HEK293 (cell line): Measurements from ENCODE around the gene RAB11B.
A peak's percentile ranks its signal among the peaks of the same experiment; 100 is the strongest.

Experiments
- CTCF ChIA-PET: fragments of 350-600 bp; formaldehyde crosslinking; extraction: SDS; loops from one replicate; lab custom pipeline; 2021; ENCODE audit warnings: antibody characterized with exemption; lab: Yijun Ruan, JAX
- POLR2A ChIA-PET: fragments of 300-600 bp; formaldehyde crosslinking; extraction: SDS; loops from one replicate; lab custom pipeline; 2020; ENCODE audit warnings: antibody characterized with exemption, inconsistent platforms; lab: Yijun Ruan, JAX
- H3K27ac ChIP-seq: fragments of 200-500 bp; sonication (Bioruptor generic); 2 replicates; pipeline ENCODE4 v1.5.1; 2014; ENCODE audit warnings: low read depth, low read length, control low read depth, inconsistent platforms; ENCODE audit errors: extremely low read depth
- H3K36me3 ChIP-seq, 2 experiments: fragments of 200-500 bp in 1 of 2; sonication (Bioruptor generic) in 1 of 2; 1 replicate in 1 of 2; 2 replicates in 1 of 2; pipeline ENCODE4 v1.5.1; 2014 to 2017; ENCODE audit warnings: inconsistent platforms in 2 of 2, low read length in 2 of 2; ENCODE audit not compliant: control insufficient read depth in 2 of 2, insufficient read depth in 1 of 2
- H3K4me1 ChIP-seq: fragments of 200-500 bp; sonication (Bioruptor generic); 2 replicates; pipeline ENCODE4 v1.5.1; 2014; ENCODE audit warnings: mild to moderate bottlenecking, low read length, inconsistent platforms; ENCODE audit not compliant: control insufficient read depth, insufficient read depth
- H3K4me3 ChIP-seq: 2 replicates; pipeline ENCODE4 v1.5.1; 2011; ENCODE audit warnings: low read depth, mild to moderate bottlenecking, control low read depth, low read length, moderate library complexity
- H3K9me3 ChIP-seq: fragments of 200-500 bp; sonication (Bioruptor generic); 2 replicates; pipeline ENCODE4 v1.5.1; 2014; ENCODE audit warnings: low read depth, low read length, inconsistent platforms; ENCODE audit not compliant: control insufficient read depth, insufficient read depth
- BCL11B ChIP-seq: fragments of 450-650 bp; formaldehyde crosslinking; IDR thresholded peaks from 2 replicates; pipeline ENCODE4 v1.5.1; 2016; ENCODE audit warnings: low read depth, missing biosample characterization, missing genetic modification characterization
- GLIS1 ChIP-seq: fragments of 450-650 bp; formaldehyde crosslinking; IDR thresholded peaks from 2 replicates; pipeline ENCODE4 v1.5.1; 2016; ENCODE audit warnings: missing biosample characterization, missing genetic modification characterization
- IKZF3 ChIP-seq: fragments of 450-650 bp; IDR thresholded peaks from 2 replicates; pipeline ENCODE4 v1.5.0; 2018; ENCODE audit warnings: missing biosample characterization, mild to moderate bottlenecking, missing genetic modification characterization, moderate library complexity
- KLF1 ChIP-seq: fragments of 450-650 bp; formaldehyde crosslinking; IDR thresholded peaks from 2 replicates; pipeline ENCODE4 v1.5.1; 2016; ENCODE audit warnings: missing biosample characterization, missing genetic modification characterization
- KLF10 ChIP-seq: fragments of 450-650 bp; IDR thresholded peaks from 2 replicates; pipeline ENCODE4 v1.5.1; 2018; ENCODE audit warnings: missing biosample characterization, mild to moderate bottlenecking, missing genetic modification characterization
- SCRT1 ChIP-seq: fragments of 450-650 bp; formaldehyde crosslinking; IDR thresholded peaks from 2 replicates; pipeline ENCODE4 v1.5.1; 2016; ENCODE audit warnings: missing biosample characterization, missing genetic modification characterization, borderline replicate concordance
- SCRT2 ChIP-seq: fragments of 450-650 bp; formaldehyde crosslinking; IDR thresholded peaks from 2 replicates; pipeline ENCODE4 v1.5.1; 2016; ENCODE audit warnings: missing biosample characterization, missing genetic modification characterization
- SP3 ChIP-seq: fragments of 450-650 bp; formaldehyde crosslinking; IDR thresholded peaks from 2 replicates; pipeline ENCODE4 v1.5.1; 2016; ENCODE audit warnings: missing biosample characterization, missing genetic modification characterization
- TCF7L2 ChIP-seq: IDR thresholded peaks from 2 replicates; pipeline ENCODE4 v1.6.1; 2011; ENCODE audit warnings: low read depth, mild to moderate bottlenecking, inconsistent platforms, low read length, moderate library complexity, borderline replicate concordance
- ZIC2 ChIP-seq: fragments of 450-650 bp; formaldehyde crosslinking; IDR thresholded peaks from 2 replicates; pipeline ENCODE4 v1.5.1; 2016; ENCODE audit warnings: missing biosample characterization, missing genetic modification characterization
- ZNF174 ChIP-seq: fragments of 450-650 bp; formaldehyde crosslinking; IDR thresholded peaks from 2 replicates; pipeline ENCODE4 v1.5.0; 2017; ENCODE audit warnings: missing biosample characterization, mild to moderate bottlenecking, missing genetic modification characterization
- ZNF214 ChIP-seq: fragments of 450-650 bp; formaldehyde crosslinking; IDR thresholded peaks from 2 replicates; pipeline ENCODE4 v1.5.1; 2017; ENCODE audit warnings: missing biosample characterization, mild to moderate bottlenecking, missing genetic modification characterization, borderline replicate concordance
- ZNF311 ChIP-seq: fragments of 450-650 bp; formaldehyde crosslinking; IDR thresholded peaks from 2 replicates; pipeline ENCODE4 v1.5.1; 2017; ENCODE audit warnings: missing biosample characterization, missing genetic modification characterization, borderline replicate concordance
- ZNF354C ChIP-seq: fragments of 450-650 bp; formaldehyde crosslinking; IDR thresholded peaks from 2 replicates; pipeline ENCODE4 v1.5.1; 2016; ENCODE audit warnings: missing biosample characterization, missing genetic modification characterization, low read depth, borderline replicate concordance
- ZNF366 ChIP-seq: fragments of 450-650 bp; formaldehyde crosslinking; conservative IDR thresholded peaks from 2 replicates; pipeline ENCODE4 v1.5.1; 2016; ENCODE audit warnings: missing biosample characterization, missing genetic modification characterization
- ZNF555 ChIP-seq: fragments of 450-650 bp; formaldehyde crosslinking; conservative IDR thresholded peaks from 2 replicates; pipeline ENCODE4 v1.5.1; 2017; ENCODE audit warnings: missing biosample characterization, mild to moderate bottlenecking, missing genetic modification characterization, inconsistent platforms
- ZNF610 ChIP-seq: fragments of 450-650 bp; formaldehyde crosslinking; IDR thresholded peaks from 2 replicates; pipeline ENCODE4 v1.5.1; 2016; ENCODE audit warnings: missing biosample characterization, missing genetic modification characterization, borderline replicate concordance
- ZNF664 ChIP-seq: fragments of 450-650 bp; formaldehyde crosslinking; IDR thresholded peaks from 2 replicates; pipeline ENCODE4 v1.5.1; 2016; ENCODE audit warnings: missing biosample characterization, missing genetic modification characterization
- ZNF791 ChIP-seq: fragments of 450-650 bp; formaldehyde crosslinking; IDR thresholded peaks from 2 replicates; pipeline ENCODE4 v1.5.1; 2016; ENCODE audit warnings: missing biosample characterization, missing genetic modification characterization
- ZNF830 ChIP-seq: fragments of 450-650 bp; IDR thresholded peaks from 2 replicates; pipeline ENCODE4 v1.5.0; 2018; ENCODE audit warnings: missing biosample characterization, missing genetic modification characterization, low read depth, mild to moderate bottlenecking, moderate library complexity
- ZXDB ChIP-seq: fragments of 450-650 bp; formaldehyde crosslinking; IDR thresholded peaks from 2 replicates; pipeline ENCODE4 v1.5.1; 2016; ENCODE audit warnings: missing biosample characterization, missing genetic modification characterization
- TF ChIP-seq, protein P1 (sequence below): fragments of 450-650 bp; formaldehyde crosslinking; IDR thresholded peaks from 2 replicates; pipeline ENCODE4 v1.5.1; 2016; ENCODE audit warnings: missing biosample characterization, missing genetic modification characterization
- TF ChIP-seq, protein P2 (sequence below): fragments of 450-650 bp; formaldehyde crosslinking; IDR thresholded peaks from 2 replicates; pipeline ENCODE4 v1.5.1; 2016; ENCODE audit warnings: missing biosample characterization, missing genetic modification characterization, borderline replicate concordance
- TF ChIP-seq, protein P3 (sequence below): fragments of 450-650 bp; formaldehyde crosslinking; IDR thresholded peaks from 2 replicates; pipeline ENCODE4 v1.5.1; 2017; ENCODE audit warnings: missing biosample characterization, missing genetic modification characterization
- TF ChIP-seq, protein P4 (sequence below): fragments of 450-650 bp; formaldehyde crosslinking; IDR thresholded peaks from 2 replicates; pipeline ENCODE4 v1.5.1; 2016; ENCODE audit warnings: missing biosample characterization, missing genetic modification characterization
- TF ChIP-seq, protein P5 (sequence below): fragments of 450-650 bp; formaldehyde crosslinking; IDR thresholded peaks from 2 replicates; pipeline ENCODE4 v1.5.1; 2016; ENCODE audit warnings: missing biosample characterization, missing genetic modification characterization
- TF ChIP-seq, protein P6 (sequence below): fragments of 450-650 bp; formaldehyde crosslinking; IDR thresholded peaks from 2 replicates; pipeline ENCODE4 v1.5.1; 2016; ENCODE audit warnings: missing biosample characterization, missing genetic modification characterization

Gene RAB11B

DNA sequence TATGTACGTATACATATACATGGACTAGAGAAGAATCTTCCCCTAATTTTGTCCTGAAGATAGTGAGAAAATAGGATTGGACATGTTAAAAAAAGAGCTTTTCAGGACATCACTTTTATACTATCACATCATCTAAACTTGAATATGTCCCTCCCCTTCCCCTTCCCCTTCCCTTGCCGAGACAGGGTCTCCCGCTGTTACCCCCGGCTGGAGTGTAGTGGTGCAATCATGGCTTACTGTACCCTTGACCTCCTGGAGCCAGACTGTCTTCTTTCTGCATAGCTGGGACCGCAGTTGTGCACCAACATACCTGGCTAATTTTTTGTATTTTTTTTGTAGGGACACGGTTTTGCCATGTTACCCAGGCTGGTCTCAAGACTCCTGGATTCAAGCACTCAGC, 61.2 kb downstream of the RAB11B start (continued):
- peak; percentile 26; the same call in 1 of the 2 replicates for TF ChIP-seq GLIS1 (tag by site-specific recombination)
- no peak for TF ChIP-seq KLF10
- TF ChIP-seq TCF7L2, result no peak
- TF ChIP-seq, protein P1, sequence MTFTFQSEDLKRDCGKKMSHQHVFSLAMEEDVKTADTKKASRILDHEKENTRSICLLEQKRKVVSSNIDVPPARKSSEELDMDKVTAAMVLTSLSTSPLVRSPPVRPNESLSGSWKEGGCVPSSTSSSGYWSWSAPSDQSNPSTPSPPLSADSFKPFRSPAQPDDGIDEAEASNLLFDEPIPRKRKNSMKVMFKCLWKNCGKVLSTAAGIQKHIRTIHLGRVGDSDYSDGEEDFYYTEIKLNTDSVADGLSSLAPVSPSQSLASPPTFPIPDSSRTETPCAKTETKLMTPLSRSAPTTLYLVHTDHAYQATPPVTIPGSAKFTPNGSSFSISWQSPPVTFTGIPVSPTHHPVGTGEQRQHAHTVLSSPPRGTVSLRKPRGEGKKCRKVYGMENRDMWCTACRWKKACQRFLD (tag by site-specific recombination), result no peak
- TF ChIP-seq, protein P2, sequence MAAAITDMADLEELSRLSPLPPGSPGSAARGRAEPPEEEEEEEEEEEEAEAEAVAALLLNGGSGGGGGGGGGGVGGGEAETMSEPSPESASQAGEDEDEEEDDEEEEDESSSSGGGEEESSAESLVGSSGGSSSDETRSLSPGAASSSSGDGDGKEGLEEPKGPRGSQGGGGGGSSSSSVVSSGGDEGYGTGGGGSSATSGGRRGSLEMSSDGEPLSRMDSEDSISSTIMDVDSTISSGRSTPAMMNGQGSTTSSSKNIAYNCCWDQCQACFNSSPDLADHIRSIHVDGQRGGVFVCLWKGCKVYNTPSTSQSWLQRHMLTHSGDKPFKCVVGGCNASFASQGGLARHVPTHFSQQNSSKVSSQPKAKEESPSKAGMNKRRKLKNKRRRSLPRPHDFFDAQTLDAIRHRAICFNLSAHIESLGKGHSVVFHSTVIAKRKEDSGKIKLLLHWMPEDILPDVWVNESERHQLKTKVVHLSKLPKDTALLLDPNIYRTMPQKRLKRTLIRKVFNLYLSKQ (tag by site-specific recombination), result no peak
- TF ChIP-seq, protein P3, sequence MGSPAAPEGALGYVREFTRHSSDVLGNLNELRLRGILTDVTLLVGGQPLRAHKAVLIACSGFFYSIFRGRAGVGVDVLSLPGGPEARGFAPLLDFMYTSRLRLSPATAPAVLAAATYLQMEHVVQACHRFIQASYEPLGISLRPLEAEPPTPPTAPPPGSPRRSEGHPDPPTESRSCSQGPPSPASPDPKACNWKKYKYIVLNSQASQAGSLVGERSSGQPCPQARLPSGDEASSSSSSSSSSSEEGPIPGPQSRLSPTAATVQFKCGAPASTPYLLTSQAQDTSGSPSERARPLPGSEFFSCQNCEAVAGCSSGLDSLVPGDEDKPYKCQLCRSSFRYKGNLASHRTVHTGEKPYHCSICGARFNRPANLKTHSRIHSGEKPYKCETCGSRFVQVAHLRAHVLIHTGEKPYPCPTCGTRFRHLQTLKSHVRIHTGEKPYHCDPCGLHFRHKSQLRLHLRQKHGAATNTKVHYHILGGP, result no peak
- peak; percentile 41; the same call in 1 of the 2 replicates for TF ChIP-seq IKZF3 (tag by site-specific recombination)
- peak; percentile 82 for TF ChIP-seq ZNF664
- TF ChIP-seq ZNF174 (tag by site-specific recombination), result no peak
- no peak for TF ChIP-seq SCRT1 (tag by site-specific recombination)
- TF ChIP-seq SP3, result no peak
- peak; percentile 84 for TF ChIP-seq ZIC2 (tag by site-specific recombination)
- TF ChIP-seq, protein P4, sequence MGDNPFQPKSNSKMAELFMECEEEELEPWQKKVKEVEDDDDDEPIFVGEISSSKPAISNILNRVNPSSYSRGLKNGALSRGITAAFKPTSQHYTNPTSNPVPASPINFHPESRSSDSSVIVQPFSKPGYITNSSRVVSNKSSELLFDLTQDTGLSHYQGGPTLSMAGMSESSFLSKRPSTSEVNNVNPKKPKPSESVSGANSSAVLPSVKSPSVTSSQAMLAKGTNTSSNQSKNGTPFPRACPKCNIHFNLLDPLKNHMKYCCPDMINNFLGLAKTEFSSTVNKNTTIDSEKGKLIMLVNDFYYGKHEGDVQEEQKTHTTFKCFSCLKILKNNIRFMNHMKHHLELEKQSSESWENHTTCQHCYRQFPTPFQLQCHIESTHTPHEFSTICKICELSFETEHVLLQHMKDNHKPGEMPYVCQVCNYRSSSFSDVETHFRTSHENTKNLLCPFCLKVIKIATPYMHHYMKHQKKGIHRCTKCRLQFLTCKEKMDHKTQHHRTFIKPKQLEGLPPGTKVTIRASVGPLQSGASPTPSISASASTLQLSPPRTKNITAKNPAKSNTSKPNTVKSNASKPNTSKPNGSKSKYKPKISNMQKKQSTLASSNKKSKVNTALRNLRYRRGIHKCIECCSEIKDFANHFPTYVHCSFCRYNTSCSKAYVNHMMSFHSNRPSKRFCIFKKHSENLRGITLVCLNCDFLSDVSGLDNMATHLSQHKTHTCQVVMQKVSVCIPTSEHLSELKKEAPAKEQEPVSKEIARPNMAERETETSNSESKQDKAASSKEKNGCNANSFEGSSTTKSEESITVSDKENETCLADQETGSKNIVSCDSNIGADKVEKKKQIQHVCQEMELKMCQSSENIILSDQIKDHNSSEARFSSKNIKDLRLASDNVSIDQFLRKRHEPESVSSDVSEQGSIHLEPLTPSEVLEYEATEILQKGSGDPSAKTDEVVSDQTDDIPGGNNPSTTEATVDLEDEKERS (tag by site-specific recombination), result no peak
- TF ChIP-seq ZNF214 (tag by site-specific recombination), result no peak

DNA sequence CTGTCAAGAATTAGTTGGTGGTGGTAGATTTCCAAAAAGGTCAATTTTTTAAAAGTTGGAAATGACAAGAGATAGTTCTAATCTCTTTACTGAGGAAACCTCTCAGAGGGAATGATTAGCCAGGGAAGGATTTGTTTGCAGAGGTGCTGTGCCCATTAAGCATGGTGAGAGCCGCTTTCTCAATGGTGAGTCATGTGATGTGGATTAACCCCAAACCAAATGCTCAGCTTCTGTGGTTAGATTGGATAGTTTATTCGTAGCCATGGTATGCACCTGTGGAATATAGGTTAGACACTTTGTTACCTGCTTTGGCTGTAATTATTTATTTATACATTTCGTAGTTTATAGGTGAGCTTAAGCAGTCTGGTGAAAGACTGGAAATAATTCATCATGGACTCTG, 61.7 kb downstream of the RAB11B start:
- Histone ChIP-seq H3K4me3 (no peak overlapping the region), H3K36me3 (peaks cover 23 to 58% of the 10 kb centered on the region in 2 experiments), H3K9me3 (no peaks in the 10 kb centered on the region), H3K27ac (peak overlapping the region; percentile 43; the same call in 1 of the 2 replicates), H3K4me1 (peaks cover 38% of the 10 kb centered on the region)
- POLR2A ChIA-PET, result interaction anchor here (1.8 to 2.0 kb wide), 2 partner anchors 10 to 62 kb away, joined by 5 to 8 read pairs; partner anchors contain the start of gene ZNF414
- CTCF ChIA-PET, result interaction anchor here (0.6 to 1.1 kb wide), 3 partner anchors 9 to 54 kb away, joined by 3 to 4 read pairs (median 3); no protein-coding TSS in a partner anchor
- no peak for TF ChIP-seq ZNF354C (tag by site-specific recombination)
- no peak for TF ChIP-seq ZNF791 (tag by site-specific recombination)
- no peak for TF ChIP-seq ZNF311
- TF ChIP-seq ZNF366 (tag by site-specific recombination), result peak; percentile 36; the same call in 1 of the 2 replicates
- TF ChIP-seq SCRT2 (tag by site-specific recombination), result peak; percentile 95
- TF ChIP-seq, protein P5, sequence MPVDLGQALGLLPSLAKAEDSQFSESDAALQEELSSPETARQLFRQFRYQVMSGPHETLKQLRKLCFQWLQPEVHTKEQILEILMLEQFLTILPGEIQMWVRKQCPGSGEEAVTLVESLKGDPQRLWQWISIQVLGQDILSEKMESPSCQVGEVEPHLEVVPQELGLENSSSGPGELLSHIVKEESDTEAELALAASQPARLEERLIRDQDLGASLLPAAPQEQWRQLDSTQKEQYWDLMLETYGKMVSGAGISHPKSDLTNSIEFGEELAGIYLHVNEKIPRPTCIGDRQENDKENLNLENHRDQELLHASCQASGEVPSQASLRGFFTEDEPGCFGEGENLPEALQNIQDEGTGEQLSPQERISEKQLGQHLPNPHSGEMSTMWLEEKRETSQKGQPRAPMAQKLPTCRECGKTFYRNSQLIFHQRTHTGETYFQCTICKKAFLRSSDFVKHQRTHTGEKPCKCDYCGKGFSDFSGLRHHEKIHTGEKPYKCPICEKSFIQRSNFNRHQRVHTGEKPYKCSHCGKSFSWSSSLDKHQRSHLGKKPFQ (tag by site-specific recombination), result no peak
- TF ChIP-seq ZNF610 (tag by site-specific recombination), result no peak
- no peak for TF ChIP-seq ZNF830 (tag by site-specific recombination)
- no peak for TF ChIP-seq SP3
- TF ChIP-seq BCL11B (tag by site-specific recombination), result no peak
- TF ChIP-seq ZXDB (tag by site-specific recombination), result peak; percentile 32; the same call in 1 of the 2 replicates
- TF ChIP-seq ZNF555 (tag by site-specific recombination), result no peak
- TF ChIP-seq, protein P6, sequence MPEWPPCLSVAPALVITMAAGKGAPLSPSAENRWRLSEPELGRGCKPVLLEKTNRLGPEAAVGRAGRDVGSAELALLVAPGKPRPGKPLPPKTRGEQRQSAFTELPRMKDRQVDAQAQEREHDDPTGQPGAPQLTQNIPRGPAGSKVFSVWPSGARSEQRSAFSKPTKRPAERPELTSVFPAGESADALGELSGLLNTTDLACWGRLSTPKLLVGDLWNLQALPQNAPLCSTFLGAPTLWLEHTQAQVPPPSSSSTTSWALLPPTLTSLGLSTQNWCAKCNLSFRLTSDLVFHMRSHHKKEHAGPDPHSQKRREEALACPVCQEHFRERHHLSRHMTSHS (tag by site-specific recombination), result no peak
- no peak for TF ChIP-seq KLF1
